VCaP (cell line): ENCODE measurements around the gene KAZN.
A peak's percentile ranks its signal among the peaks of the same experiment; 100 is the strongest.

Source experiments
- H3K27ac ChIP-seq: fragments of 450-650 bp; 2 replicates; pipeline ENCODE4 v1.5.1; 2017
- CTCF ChIP-seq: fragments of 450-650 bp; conservative IDR thresholded peaks from 2 replicates; pipeline ENCODE4 v1.5.1; 2017; ENCODE audit warnings: mild to moderate bottlenecking, moderate library complexity

Gene KAZN

GRCh38 chr1:14777516-14778506, 179.3 kb downstream of the KAZN start:
- H3K27ac ChIP-seq = no peak overlapping the region
- no peak for TF ChIP-seq CTCF

GRCh38 chr1:14778541-14778897, 180.0 kb downstream of the KAZN start:
- no peak for TF ChIP-seq CTCF

GRCh38 chr1:14778898-14779865, 180.7 kb downstream of the KAZN start:
- peak; percentile 40 for TF ChIP-seq CTCF
- H3K27ac ChIP-seq = no peak overlapping the region

More at GRCh38 chr1:14778541-14778897, 180.0 kb downstream of the KAZN start:
- H3K27ac ChIP-seq = no peak overlapping the region

GRCh38 chr1:14780271-14780670, 181.8 kb downstream of the KAZN start:
- no peak for TF ChIP-seq CTCF
- no peak overlapping the region for H3K27ac ChIP-seq

GRCh38 chr1:14781811-14782210, 183.3 kb downstream of the KAZN start:
- TF ChIP-seq CTCF = no peak
- no peak overlapping the region for H3K27ac ChIP-seq

- H3K27ac ChIP-seq = no peak overlapping the region
- TF ChIP-seq CTCF = no peak
Measured at GRCh38 chr1:14782741-14783591, 184.5 kb downstream of the KAZN start.
